ENCODE measurements around the gene NFIL3. TPM values are rescaled to one million over a fixed set of nuclear protein-coding genes. Genes with fewer than 3 reads are reported as not detected.
"Not testable (repeated sequence)": the region's sequence is repeated elsewhere in the genome, so short reads cannot be mapped to it uniquely, and the experiment has no call there.

NFIL3 gene
- 19.4 TPM for total RNA-seq

GRCh38 chr9:91423785-91424402 lies at the start of gene NFIL3:
Gene NFIL3 (minus strand): TSS chr9:91423832. CDS start chr9:91410734, 13,098 bp downstream.
- peak; percentile 86 for ATAC-seq

GRCh38 chr9:91471524-91471923 lies 47.9 kb upstream of the NFIL3 start:
- ATAC-seq, result not testable (repeated sequence)

GRCh38 chr9:91465420-91465819 lies 41.8 kb upstream of the NFIL3 start:
- no peak for ATAC-seq

GRCh38 chr9:91458906-91459305 lies 35.3 kb upstream of the NFIL3 start:
- ATAC-seq, result no peak

GRCh38 chr9:91452844-91453243 lies 29.2 kb upstream of the NFIL3 start:
- ATAC-seq, result no peak

GRCh38 chr9:91451431-91452270 lies 28.0 kb upstream of the NFIL3 start:
- no peak for ATAC-seq

GRCh38 chr9:91445135-91445534 lies 21.5 kb upstream of the NFIL3 start:
- no peak for ATAC-seq

- no peak for ATAC-seq
Observed at GRCh38 chr9:91443994-91444392, 20.4 kb upstream of the NFIL3 start.

GRCh38 chr9:91443321-91443993 lies 19.8 kb upstream of the NFIL3 start:
- no peak for ATAC-seq

GRCh38 chr9:91436841-91437240 lies 13.2 kb upstream of the NFIL3 start:
- no peak for ATAC-seq

- ATAC-seq, result peak; percentile 93
Observed at GRCh38 chr9:91433180-91433579, 9.5 kb upstream of the NFIL3 start.

GRCh38 chr9:91431485-91431884 lies 7.9 kb upstream of the NFIL3 start:
- ATAC-seq, result no peak

GRCh38 chr9:91429501-91429900 lies 5.9 kb upstream of the NFIL3 start:
- no peak for ATAC-seq

- no peak for ATAC-seq
Observed at GRCh38 chr9:91428927-91429351, 5.3 kb upstream of the NFIL3 start.

- no peak for ATAC-seq
Observed at GRCh38 chr9:91428436-91428835, 4.8 kb upstream of the NFIL3 start.

- ATAC-seq, result peak; percentile 63
Observed at GRCh38 chr9:91427873-91428272, 4.2 kb upstream of the NFIL3 start.

- no peak for ATAC-seq
Observed at GRCh38 chr9:91426123-91426745, 2.6 kb upstream of the NFIL3 start.

GRCh38 chr9:91425271-91425670 lies 1.6 kb upstream of the NFIL3 start:
- no peak for ATAC-seq

- peak; percentile 63 for ATAC-seq
Observed at GRCh38 chr9:91424403-91425176, 958 bp upstream of the NFIL3 start.

- peak; percentile 2 for ATAC-seq
Observed at GRCh38 chr9:91422758-91423711, 597 bp downstream of the NFIL3 start.
